H1 (cell line): ENCODE measurements around the gene SDHAF2. TPM values are rescaled to one million over a fixed set of nuclear protein-coding genes. Genes with fewer than 3 reads are reported as not detected.

Source experiments
- CTCF ChIA-PET: fragments of 300-600 bp; sonication (Branson Sonifier 250); formaldehyde crosslinking; loops from one replicate; lab custom pipeline; 2021; ENCODE audit not compliant: partially characterized antibody; lab: Charles Lee
- POLR2A ChIA-PET: fragments of 300-600 bp; sonication (Branson Sonifier 250); formaldehyde crosslinking; loops from one replicate; lab custom pipeline; 2021; ENCODE audit warnings: inconsistent platforms; ENCODE audit not compliant: partially characterized antibody; lab: Charles Lee
- DNase-seq, 2 experiments: peaks; one replicate each; pipeline versions ENCODE4 v3.0.0 to v3.0.0-alpha.2; 2010 to 2022; ENCODE audit warnings: low spot score in 2 of 2, low read depth in 1 of 2, mixed read lengths in 1 of 2
- FAIRE-seq: peaks from 2 replicates; lab custom pipeline; 2011; peaks lifted over from hg19 to GRCh38; lab: Jason Lieb, UNC
- H2AFZ ChIP-seq: 2 replicates; pipeline ENCODE4 v1.8.1; 2012; ENCODE audit warnings: low read length, inconsistent platforms
- H2AK5ac ChIP-seq: 2 replicates; pipeline ENCODE4 v1.6.1; 2013; ENCODE audit warnings: low read depth, low read length
- H2BK120ac ChIP-seq: replicated peaks from 2 replicates; pipeline ENCODE3; 2013; ENCODE audit warnings: low read depth, low read length, inconsistent platforms
- H2BK12ac ChIP-seq: 2 replicates; pipeline ENCODE4 v1.6.1; 2013; ENCODE audit warnings: low read depth, low read length
- H2BK15ac ChIP-seq: 2 replicates; pipeline ENCODE4 v1.6.1; 2013; ENCODE audit warnings: low read length
- H2BK20ac ChIP-seq: 2 replicates; pipeline ENCODE4 v1.6.1; 2013; ENCODE audit warnings: low read length
- H2BK5ac ChIP-seq: 2 replicates; pipeline ENCODE4 v1.6.1; 2013; ENCODE audit warnings: low read depth, low read length
- H3K14ac ChIP-seq: 2 replicates; pipeline ENCODE4 v1.6.1; 2013; ENCODE audit warnings: inconsistent platforms; ENCODE audit not compliant: insufficient read length
- H3K18ac ChIP-seq: 2 replicates; pipeline ENCODE4 v1.6.1; 2013; ENCODE audit warnings: low read length; ENCODE audit errors: extremely low read depth
- H3K23ac ChIP-seq: 2 replicates; pipeline ENCODE4 v1.6.1; 2013; ENCODE audit warnings: inconsistent platforms; ENCODE audit not compliant: insufficient read length
- H3K23me2 ChIP-seq: 2 replicates; pipeline ENCODE4 v1.6.1; 2013; ENCODE audit warnings: low read depth, low read length
- H3K27ac ChIP-seq: 2 replicates; pipeline ENCODE4 v1.6.1; 2011; ENCODE audit warnings: low read depth, low read length, inconsistent platforms
- H3K27me3 ChIP-seq, 4 experiments: replicated peaks in 1 of 4; 1 replicate in 1 of 4; 2 replicates in 3 of 4; pipeline versions ENCODE4 v1.6.1 to v1.8.1; 2011 to 2013; ENCODE audit warnings: low read length in 3 of 4, mild to moderate bottlenecking in 3 of 4, inconsistent platforms in 2 of 4, mixed read lengths in 2 of 4, moderate library complexity in 1 of 4; ENCODE audit not compliant: control insufficient read depth in 3 of 4, insufficient read depth in 3 of 4; ENCODE audit errors: extremely low read depth in 1 of 4
- H3K36me3 ChIP-seq, 4 experiments: 2 replicates each; pipeline versions ENCODE4 v1.6.1 to v1.8.1; 2011 to 2013; ENCODE audit warnings: mild to moderate bottlenecking in 4 of 4, low read length in 3 of 4, moderate library complexity in 2 of 4, control low read depth in 1 of 4, inconsistent platforms in 1 of 4; ENCODE audit not compliant: insufficient read depth in 4 of 4, control insufficient read depth in 2 of 4
- H3K4ac ChIP-seq: replicated peaks from 2 replicates; pipeline ENCODE3; 2013; ENCODE audit warnings: low read length, low read depth, mixed read lengths, inconsistent platforms; ENCODE audit not compliant: insufficient read length
- H3K4me1 ChIP-seq, 4 experiments: replicated peaks in 1 of 4; 1 replicate in 1 of 4; 2 replicates in 3 of 4; pipeline versions ENCODE4 v1.6.1 to v1.8.1; 2011 to 2013; ENCODE audit warnings: low read length in 3 of 4, inconsistent platforms in 2 of 4, mixed read lengths in 1 of 4; ENCODE audit not compliant: insufficient read depth in 4 of 4, control insufficient read depth in 3 of 4
- H3K4me2 ChIP-seq, 2 experiments: 2 replicates each; pipeline versions ENCODE4 v1.6.1 to v1.8.1; 2011 to 2013; ENCODE audit warnings: low read depth in 2 of 2, low read length in 2 of 2, control low read depth in 1 of 2, inconsistent platforms in 1 of 2, mild to moderate bottlenecking in 1 of 2; ENCODE audit not compliant: insufficient read depth in 1 of 2
- H3K4me3 ChIP-seq, 4 experiments: fragments of 200-600, 300-600 bp in 1 of 4; sonication (generic), shearing (Covaris generic), sonication (Bioruptor Twin) in 1 of 4; 2 replicates each; pipeline versions ENCODE4 v1.5.1 to v1.8.1; 2011 to 2016; ENCODE audit warnings: low read length in 4 of 4, low read depth in 3 of 4, control low read depth in 2 of 4, inconsistent platforms in 2 of 4, mild to moderate bottlenecking in 2 of 4, mixed read lengths in 1 of 4, moderate library complexity in 1 of 4; ENCODE audit not compliant: insufficient read depth in 2 of 4; ENCODE audit errors: extremely low read depth in 1 of 4
- H3K56ac ChIP-seq: replicated peaks from 2 replicates; pipeline ENCODE3; 2013; ENCODE audit warnings: low read depth, mild to moderate bottlenecking, mixed read lengths, low read length, inconsistent platforms; ENCODE audit not compliant: insufficient read length
- H3K79me1 ChIP-seq: 2 replicates; pipeline ENCODE4 v1.6.1; 2013; ENCODE audit warnings: low read depth, low read length, control low read depth
- H3K79me2 ChIP-seq, 2 experiments: 2 replicates each; pipeline versions ENCODE4 v1.6.1 to v1.8.1; 2012 to 2013; ENCODE audit warnings: low read length in 2 of 2, mild to moderate bottlenecking in 2 of 2, inconsistent platforms in 1 of 2; ENCODE audit not compliant: insufficient read depth in 2 of 2, control insufficient read depth in 1 of 2
- H3K9ac ChIP-seq, 4 experiments: replicated peaks in 1 of 4; 1 replicate in 1 of 4; 2 replicates in 3 of 4; pipeline versions ENCODE4 v1.6.1 to v1.8.1; 2011 to 2013; ENCODE audit warnings: low read depth in 3 of 4, low read length in 3 of 4, control low read depth in 2 of 4, mild to moderate bottlenecking in 2 of 4, moderate library complexity in 2 of 4, inconsistent platforms in 1 of 4; ENCODE audit errors: extremely low read depth in 1 of 4
- H3K9me3 ChIP-seq, 2 experiments: 2 replicates each; pipeline versions ENCODE4 v1.6.1 to v1.8.1; 2012 to 2013; ENCODE audit warnings: mild to moderate bottlenecking in 2 of 2, moderate library complexity in 2 of 2, control low read depth in 1 of 2, inconsistent platforms in 1 of 2, low read depth in 1 of 2, low read length in 1 of 2, mixed read lengths in 1 of 2; ENCODE audit not compliant: insufficient read depth in 2 of 2
- H4K20me1 ChIP-seq, 2 experiments: replicated peaks in 1 of 2; 2 replicates each; pipeline versions ENCODE3 to v1.8.1; 2011 to 2013; ENCODE audit warnings: inconsistent platforms in 2 of 2, low read length in 2 of 2, mild to moderate bottlenecking in 1 of 2; ENCODE audit not compliant: insufficient read depth in 2 of 2, control insufficient read depth in 1 of 2
- H4K5ac ChIP-seq: 2 replicates; pipeline ENCODE4 v1.6.1; 2013; ENCODE audit warnings: low read length, low read depth, mixed read lengths, inconsistent platforms; ENCODE audit not compliant: insufficient read length
- H4K8ac ChIP-seq: 2 replicates; pipeline ENCODE4 v1.8.0; 2013; ENCODE audit warnings: mild to moderate bottlenecking, moderate library complexity, low read length, inconsistent platforms; ENCODE audit not compliant: insufficient read depth; ENCODE audit errors: extremely low read depth
- H4K91ac ChIP-seq: replicated peaks from 2 replicates; pipeline ENCODE3; 2013; ENCODE audit warnings: low read length, mixed read lengths, inconsistent platforms; ENCODE audit not compliant: insufficient read length
- ATF2 ChIP-seq: IDR thresholded peaks from 2 replicates; pipeline ENCODE4 v1.6.1; 2012; ENCODE audit warnings: low read length, inconsistent platforms
- CBX5 ChIP-seq: fragments of 300-800, 300-1000 bp; sonication (generic); IDR thresholded peaks from 2 replicates; pipeline ENCODE4 v1.7.1; 2016; ENCODE audit warnings: antibody characterized with exemption, low read length, low read depth
- CHD1 ChIP-seq: IDR thresholded peaks from 2 replicates; pipeline ENCODE4 v1.6.1; 2012; ENCODE audit warnings: low read depth, low read length, improper control_type of control experiment
- EZH2 ChIP-seq: fragments of 200-600 bp; sonication (generic); IDR thresholded peaks from 2 replicates; pipeline ENCODE4 v1.7.1; 2012; ENCODE audit warnings: low read depth, mild to moderate bottlenecking, moderate library complexity, low read length, inconsistent platforms; ENCODE audit not compliant: severe bottlenecking
- HDAC2 ChIP-seq, 2 experiments: fragments of 300-600 bp in 1 of 2; sonication (generic) in 1 of 2; IDR thresholded peaks; 2 replicates each; pipeline ENCODE4 v1.6.1; 2011 to 2012; ENCODE audit warnings: low read depth in 2 of 2, low read length in 2 of 2, mild to moderate bottlenecking in 2 of 2, moderate library complexity in 2 of 2, borderline replicate concordance in 1 of 2, inconsistent platforms in 1 of 2
- JUN ChIP-seq: IDR thresholded peaks from 2 replicates; pipeline ENCODE4 v1.6.1; 2011; ENCODE audit warnings: low read depth, mild to moderate bottlenecking, improper control_type of control experiment, low read length
- SP1 ChIP-seq: IDR thresholded peaks from 2 replicates; pipeline ENCODE4 v1.6.1; 2011; ENCODE audit warnings: low read depth, low read length
- TAF7 ChIP-seq: optimal IDR thresholded peaks from 2 replicates; pipeline ENCODE3; 2011; ENCODE audit warnings: low read depth, mild to moderate bottlenecking, inconsistent platforms, low read length, moderate library complexity, borderline replicate concordance
- TEAD4 ChIP-seq: IDR thresholded peaks from 2 replicates; pipeline ENCODE4 v1.6.1; 2012; ENCODE audit warnings: low read depth, low read length, inconsistent platforms, mixed read lengths
- WGBS, 2 experiments: shearing (Covaris generic) in 1 of 2; methylation state at CpG; one replicate each; pipeline versions ENCODE4 v1.1.6 to v1.1.7; 2013 to 2015; ENCODE audit warnings: low lambda C conversion rate in 2 of 2, mixed read lengths in 2 of 2, inconsistent platforms in 1 of 2, low coverage in 1 of 2, missing lambda C conversion rate in 1 of 2; ENCODE audit not compliant: insufficient replicate concordance in 2 of 2, insufficient coverage in 1 of 2, insufficient read length in 1 of 2; ENCODE audit errors: extremely low coverage in 1 of 2, missing lambda C conversion rate in 1 of 2; 5-methylcytosine and 5-hydroxymethylcytosine counted together
- polyA plus RNA-seq, 7 experiments: library from polyadenylated mRNA; depleted of rRNA in 3 of 7; stranded (reverse) in 5 of 7; unstranded in 2 of 7; fragments of >200 nt in 5 of 7; fragments of 200-250 nt in 2 of 7; gene quantifications; 1 replicate in 5 of 7; 2 replicates in 1 of 7; 4 replicates in 1 of 7; pipeline versions ENCODE4 v1.2.1 to v1.2.3, GENCODE V29; 2011 to 2013; ENCODE audit warnings: missing spikeins in 2 of 7, mixed read lengths in 2 of 7
- total RNA-seq: library from RNA; stranded (reverse); fragmentation: NEBNext Ultra II Directional; extraction: Animal tissue kit (Norgen Biotek cat#: 25700); gene quantifications from 2 replicates; pipeline ENCODE4 v1.2.1, GENCODE V29; 2021

SDHAF2 gene
- total and polyA plus RNA-seq, 2 of the 8 experiments (the other 6 are each of a cell fraction or from before 2014, with no cell fraction given) = 41.0 to 114 TPM

DNA sequence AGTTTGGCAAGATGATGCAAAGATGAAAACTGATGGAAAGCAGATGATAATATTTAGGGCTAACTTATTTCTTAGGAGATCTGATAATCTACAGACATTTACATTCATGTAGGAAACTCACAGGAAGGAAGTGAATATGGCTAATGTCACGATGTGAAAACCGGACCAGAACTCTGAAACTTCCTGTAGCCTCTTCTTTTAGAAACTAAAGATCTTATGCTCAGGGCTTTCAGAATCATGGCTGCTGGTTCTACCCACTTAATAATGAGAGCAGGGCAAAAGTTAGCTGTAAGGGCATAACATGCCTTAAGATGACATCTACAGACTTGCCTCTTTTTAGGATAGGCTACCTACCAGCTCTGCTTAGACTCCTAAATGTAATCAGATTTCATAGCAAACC, 15.4 kb upstream of the SDHAF2 start:
- POLR2A ChIA-PET = interaction anchor here (2.1 to 11.2 kb wide), 2 partner anchors 13 kb away, joined by 12 to 94 read pairs; partner anchors contain the start of genes CPSF7 and SDHAF2
- H3K4ac ChIP-seq = no peak overlapping the region

More for the DNA sequence above, 15.4 kb upstream of the SDHAF2 start:
- TF ChIP-seq TEAD4 = no peak
- no peak for TF ChIP-seq CHD1
- TF ChIP-seq TAF7 = no peak
- no peak for TF ChIP-seq ATF2
- TF ChIP-seq EZH2 = no peak
- no peak for TF ChIP-seq HDAC2 (IDR thresholded peaks at IDR 0.05; ENCODE audit: borderline replicate concordance in 1 of 2, low read depth in 2 of 2, low read length in 2 of 2)
- no peak for TF ChIP-seq SP1
- TF ChIP-seq CBX5 = no peak
- TF ChIP-seq JUN = no peak
- Histone ChIP-seq H3K9ac (no peak overlapping the region), H3K4me1 (no peaks in the 10 kb centered on the region), H2BK5ac (no peak overlapping the region), H3K18ac (no peak overlapping the region), H3K79me2 (peaks cover 0 to 16% of the 10 kb centered on the region in 2 experiments; a peak in 2 of 4 replicates), H3K23ac (no peak overlapping the region), H2BK20ac (no peak overlapping the region), H3K27me3 (no peaks in the 10 kb centered on the region), H4K91ac (no peak overlapping the region), H3K27ac (no peak overlapping the region), H3K4me2 (no peak overlapping the region), H2AFZ (no peak overlapping the region), H2BK120ac (no peak overlapping the region), H2AK5ac (no peak overlapping the region), H3K9me3 (no peaks in the 10 kb centered on the region), H3K56ac (no peak overlapping the region), H3K14ac (no peak overlapping the region), H4K5ac (no peak overlapping the region), H3K23me2 (no peaks in the 10 kb centered on the region), H2BK15ac (no peak overlapping the region), H3K79me1 (peaks cover 7% of the 10 kb centered on the region), H4K20me1 (peaks cover 2 to 16% of the 10 kb centered on the region in 2 experiments), H3K36me3 (peaks cover 54 to 98% (median 86%) of the 10 kb centered on the region in 4 experiments), H3K4me3 (no peak overlapping the region), H4K8ac (no peak overlapping the region), H2BK12ac (no peak overlapping the region)
- 97% methylated on average over 2 of the region's 2 CpGs; no CpG with 5 or more reads in 1 of the 2 experiments for whole genome bisulfite sequencing, 2 experiments
- DNase-seq (no peak), FAIRE-seq (no peak)
- CTCF ChIA-PET = interaction anchor here (0.6 to 0.9 kb wide), 2 partner anchors 21 to 109 kb away, joined by 3 read pairs; no protein-coding TSS in a partner anchor
